ENCODE results near the gene PIP5K1B. TPM values are rescaled to one million over a fixed set of nuclear protein-coding genes. Genes with fewer than 3 reads are reported as not detected.

Gene PIP5K1B
- total and polyA plus RNA-seq, 2 experiments from 2014 or later = 1.3 to 2.8 TPM

DNA sequence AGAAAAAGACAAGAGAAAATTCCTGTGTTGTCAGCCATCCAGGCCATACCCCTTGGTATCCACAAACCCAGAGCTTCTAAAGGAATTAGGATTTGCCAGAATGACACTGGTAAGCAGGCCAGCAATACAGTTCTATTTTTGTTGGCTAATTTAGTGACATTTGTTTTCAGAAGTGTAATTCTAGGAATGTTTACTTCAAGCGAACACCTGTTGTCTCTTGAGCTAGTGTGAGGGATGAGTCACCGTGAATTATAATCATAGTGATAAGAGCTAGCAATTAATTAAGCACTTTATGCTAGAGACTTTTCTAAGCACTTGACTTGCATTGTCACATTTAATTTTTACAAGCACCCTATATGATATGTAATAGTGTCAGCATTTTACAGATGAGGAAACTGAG, 209.7 kb downstream of the PIP5K1B start:
- H2AFZ ChIP-seq = no peak overlapping the region
- H3K27ac Mint-ChIP-seq = no peak overlapping the region
- no peaks in the 10 kb centered on the region for H3F3A ChIP-seq (replicated peaks; ENCODE audit: low read depth)
- peaks cover 4% of the 10 kb centered on the region for H3K4me1 Mint-ChIP-seq
- no peak overlapping the region for H3K4me3 Mint-ChIP-seq
- no peak overlapping the region for H3K4me3 ChIP-seq
- no peaks in the 10 kb centered on the region; the same call in 2 of the 3 replicates for H3K36me3 Mint-ChIP-seq (ENCODE audit: low read depth)
- H3K27me3 ChIP-seq (ENCODE audit: insufficient read depth) = no peaks in the 10 kb centered on the region
- no peak for DNase-seq (ENCODE audit: low spot score)
- TF ChIP-seq, protein P1, sequence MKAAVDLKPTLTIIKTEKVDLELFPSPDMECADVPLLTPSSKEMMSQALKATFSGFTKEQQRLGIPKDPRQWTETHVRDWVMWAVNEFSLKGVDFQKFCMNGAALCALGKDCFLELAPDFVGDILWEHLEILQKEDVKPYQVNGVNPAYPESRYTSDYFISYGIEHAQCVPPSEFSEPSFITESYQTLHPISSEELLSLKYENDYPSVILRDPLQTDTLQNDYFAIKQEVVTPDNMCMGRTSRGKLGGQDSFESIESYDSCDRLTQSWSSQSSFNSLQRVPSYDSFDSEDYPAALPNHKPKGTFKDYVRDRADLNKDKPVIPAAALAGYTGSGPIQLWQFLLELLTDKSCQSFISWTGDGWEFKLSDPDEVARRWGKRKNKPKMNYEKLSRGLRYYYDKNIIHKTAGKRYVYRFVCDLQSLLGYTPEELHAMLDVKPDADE (IDR thresholded peaks at IDR 0.05) = no peak
- TF ChIP-seq, protein P2, sequence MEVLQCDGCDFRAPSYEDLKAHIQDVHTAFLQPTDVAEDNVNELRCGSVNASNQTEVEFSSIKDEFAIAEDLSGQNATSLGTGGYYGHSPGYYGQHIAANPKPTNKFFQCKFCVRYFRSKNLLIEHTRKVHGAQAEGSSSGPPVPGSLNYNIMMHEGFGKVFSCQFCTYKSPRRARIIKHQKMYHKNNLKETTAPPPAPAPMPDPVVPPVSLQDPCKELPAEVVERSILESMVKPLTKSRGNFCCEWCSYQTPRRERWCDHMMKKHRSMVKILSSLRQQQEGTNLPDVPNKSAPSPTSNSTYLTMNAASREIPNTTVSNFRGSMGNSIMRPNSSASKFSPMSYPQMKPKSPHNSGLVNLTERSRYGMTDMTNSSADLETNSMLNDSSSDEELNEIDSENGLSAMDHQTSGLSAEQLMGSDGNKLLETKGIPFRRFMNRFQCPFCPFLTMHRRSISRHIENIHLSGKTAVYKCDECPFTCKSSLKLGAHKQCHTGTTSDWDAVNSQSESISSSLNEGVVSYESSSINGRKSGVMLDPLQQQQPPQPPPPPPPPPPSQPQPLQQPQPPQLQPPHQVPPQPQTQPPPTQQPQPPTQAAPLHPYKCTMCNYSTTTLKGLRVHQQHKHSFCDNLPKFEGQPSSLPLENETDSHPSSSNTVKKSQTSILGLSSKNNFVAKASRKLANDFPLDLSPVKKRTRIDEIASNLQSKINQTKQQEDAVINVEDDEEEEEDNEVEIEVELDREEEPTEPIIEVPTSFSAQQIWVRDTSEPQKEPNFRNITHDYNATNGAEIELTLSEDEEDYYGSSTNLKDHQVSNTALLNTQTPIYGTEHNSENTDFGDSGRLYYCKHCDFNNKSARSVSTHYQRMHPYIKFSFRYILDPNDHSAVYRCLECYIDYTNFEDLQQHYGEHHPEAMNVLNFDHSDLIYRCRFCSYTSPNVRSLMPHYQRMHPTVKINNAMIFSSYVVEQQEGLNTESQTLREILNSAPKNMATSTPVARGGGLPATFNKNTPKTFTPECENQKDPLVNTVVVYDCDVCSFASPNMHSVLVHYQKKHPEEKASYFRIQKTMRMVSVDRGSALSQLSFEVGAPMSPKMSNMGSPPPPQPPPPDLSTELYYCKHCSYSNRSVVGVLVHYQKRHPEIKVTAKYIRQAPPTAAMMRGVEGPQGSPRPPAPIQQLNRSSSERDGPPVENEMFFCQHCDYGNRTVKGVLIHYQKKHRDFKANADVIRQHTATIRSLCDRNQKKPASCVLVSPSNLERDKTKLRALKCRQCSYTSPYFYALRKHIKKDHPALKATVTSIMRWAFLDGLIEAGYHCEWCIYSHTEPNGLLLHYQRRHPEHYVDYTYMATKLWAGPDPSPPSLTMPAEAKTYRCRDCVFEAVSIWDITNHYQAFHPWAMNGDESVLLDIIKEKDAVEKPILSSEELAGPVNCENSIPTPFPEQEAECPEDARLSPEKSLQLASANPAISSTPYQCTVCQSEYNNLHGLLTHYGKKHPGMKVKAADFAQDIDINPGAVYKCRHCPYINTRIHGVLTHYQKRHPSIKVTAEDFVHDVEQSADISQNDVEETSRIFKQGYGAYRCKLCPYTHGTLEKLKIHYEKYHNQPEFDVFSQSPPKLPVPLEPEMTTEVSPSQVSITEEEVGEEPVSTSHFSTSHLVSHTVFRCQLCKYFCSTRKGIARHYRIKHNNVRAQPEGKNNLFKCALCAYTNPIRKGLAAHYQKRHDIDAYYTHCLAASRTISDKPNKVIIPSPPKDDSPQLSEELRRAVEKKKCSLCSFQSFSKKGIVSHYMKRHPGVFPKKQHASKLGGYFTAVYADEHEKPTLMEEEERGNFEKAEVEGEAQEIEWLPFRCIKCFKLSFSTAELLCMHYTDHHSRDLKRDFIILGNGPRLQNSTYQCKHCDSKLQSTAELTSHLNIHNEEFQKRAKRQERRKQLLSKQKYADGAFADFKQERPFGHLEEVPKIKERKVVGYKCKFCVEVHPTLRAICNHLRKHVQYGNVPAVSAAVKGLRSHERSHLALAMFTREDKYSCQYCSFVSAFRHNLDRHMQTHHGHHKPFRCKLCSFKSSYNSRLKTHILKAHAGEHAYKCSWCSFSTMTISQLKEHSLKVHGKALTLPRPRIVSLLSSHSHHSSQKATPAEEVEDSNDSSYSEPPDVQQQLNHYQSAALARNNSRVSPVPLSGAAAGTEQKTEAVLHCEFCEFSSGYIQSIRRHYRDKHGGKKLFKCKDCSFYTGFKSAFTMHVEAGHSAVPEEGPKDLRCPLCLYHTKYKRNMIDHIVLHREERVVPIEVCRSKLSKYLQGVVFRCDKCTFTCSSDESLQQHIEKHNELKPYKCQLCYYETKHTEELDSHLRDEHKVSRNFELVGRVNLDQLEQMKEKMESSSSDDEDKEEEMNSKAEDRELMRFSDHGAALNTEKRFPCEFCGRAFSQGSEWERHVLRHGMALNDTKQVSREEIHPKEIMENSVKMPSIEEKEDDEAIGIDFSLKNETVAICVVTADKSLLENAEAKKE (CRISPR knock-in tag; IDR thresholded peaks at IDR 0.05) = no peak
- no peak for TF ChIP-seq ZNF331 (CRISPR knock-in tag; IDR thresholded peaks at IDR 0.05; ENCODE audit: low read depth)
- no peak for TF ChIP-seq STAT1 (IDR thresholded peaks at IDR 0.05; ENCODE audit: unreplicated experiment)
- no peaks in the 10 kb centered on the region for H3K79me2 ChIP-seq (replicated peaks; ENCODE audit: insufficient read depth)
- H3K9me2 ChIP-seq (ENCODE audit: insufficient read depth) = peaks cover 4% of the 10 kb centered on the region; the same call in 1 of the 2 replicates
- peaks cover 7% of the 10 kb centered on the region; the same call in 1 of the 2 replicates for H3K4me1 ChIP-seq (ENCODE audit: insufficient read depth)
- ATAC-seq = no peak
- no peaks in the 10 kb centered on the region for H3K27me3 Mint-ChIP-seq (ENCODE audit: insufficient read depth, low read depth, poor library complexity)
- H3K27ac ChIP-seq (ENCODE audit: low read depth) = no peak overlapping the region
- no peaks in the 10 kb centered on the region for H3K9me3 Mint-ChIP-seq
- no peak overlapping the region for H3K4me2 ChIP-seq
- no peaks in the 10 kb centered on the region; the same call in 1 of the 2 replicates for H3K36me3 ChIP-seq (ENCODE audit: insufficient read depth)
- H4K20me1 ChIP-seq (replicated peaks; ENCODE audit: insufficient read depth) = no peaks in the 10 kb centered on the region

DNA sequence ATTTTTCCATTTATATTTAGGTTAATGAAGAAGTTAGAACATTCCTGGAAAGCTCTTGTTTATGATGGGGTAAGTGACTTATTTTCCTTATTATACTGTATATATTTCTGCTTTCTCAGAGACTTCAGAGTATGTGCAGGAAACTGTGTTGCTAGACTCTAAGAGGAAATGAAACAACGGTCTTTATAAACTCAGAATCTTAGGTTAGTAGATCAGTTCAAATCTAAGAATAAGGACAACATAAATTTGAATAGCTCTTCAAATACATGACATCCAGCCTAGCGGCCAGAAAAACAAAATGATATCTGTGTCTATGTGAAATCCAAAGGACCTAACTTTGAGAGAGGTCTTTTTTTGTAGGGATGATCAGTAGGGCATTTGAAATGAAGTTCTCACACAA, 214.6 kb downstream of the PIP5K1B start:
- Mint-ChIP-seq H3K4me3 (no peak overlapping the region), H3K9me3 (no peaks in the 10 kb centered on the region), H3K27ac (no peak overlapping the region), H3K36me3 (ENCODE audit: low read depth) (peaks cover 4% of the 10 kb centered on the region; the same call in 1 of the 3 replicates), H3K4me1 (peaks cover 8% of the 10 kb centered on the region; the same call in 2 of the 3 replicates), H3K27me3 (ENCODE audit: insufficient read depth, low read depth, poor library complexity) (peaks cover 2% of the 10 kb centered on the region)
- DNase-seq (ENCODE audit: low spot score) (no peak), ATAC-seq (no peak)
- H3K27me3 ChIP-seq (ENCODE audit: insufficient read depth) = no peaks in the 10 kb centered on the region
- H3K4me2 ChIP-seq = no peak overlapping the region
- no peak overlapping the region for H3K4me3 ChIP-seq
- H3K4me1 ChIP-seq (ENCODE audit: insufficient read depth) = peaks cover 3% of the 10 kb centered on the region; the same call in 1 of the 2 replicates
- no peaks in the 10 kb centered on the region; the same call in 1 of the 2 replicates for H3K36me3 ChIP-seq (ENCODE audit: insufficient read depth)
- H3K9me2 ChIP-seq (ENCODE audit: insufficient read depth) = peaks cover 4% of the 10 kb centered on the region; the same call in 1 of the 2 replicates
- H3F3A ChIP-seq (replicated peaks; ENCODE audit: low read depth) = no peaks in the 10 kb centered on the region
- H2AFZ ChIP-seq = no peak overlapping the region
- no peaks in the 10 kb centered on the region for H3K79me2 ChIP-seq (replicated peaks; ENCODE audit: insufficient read depth)
- no peak overlapping the region for H3K27ac ChIP-seq (ENCODE audit: low read depth)
- H4K20me1 ChIP-seq (replicated peaks; ENCODE audit: insufficient read depth) = no peaks in the 10 kb centered on the region
- no peak for TF ChIP-seq EZH2 (IDR thresholded peaks at IDR 0.05; ENCODE audit: low read depth, unreplicated experiment)
- no peak for TF ChIP-seq STAT1 (IDR thresholded peaks at IDR 0.05; ENCODE audit: unreplicated experiment)
- no peak for TF ChIP-seq NANOG (IDR thresholded peaks at IDR 0.05; ENCODE audit: borderline replicate concordance)
- no peak for TF ChIP-seq ZNF114 (CRISPR knock-in tag; IDR thresholded peaks at IDR 0.05)
- no peak for TF ChIP-seq EZH2phosphoT487 (IDR thresholded peaks at IDR 0.05; ENCODE audit: unreplicated experiment)
- TF ChIP-seq, protein P3, sequence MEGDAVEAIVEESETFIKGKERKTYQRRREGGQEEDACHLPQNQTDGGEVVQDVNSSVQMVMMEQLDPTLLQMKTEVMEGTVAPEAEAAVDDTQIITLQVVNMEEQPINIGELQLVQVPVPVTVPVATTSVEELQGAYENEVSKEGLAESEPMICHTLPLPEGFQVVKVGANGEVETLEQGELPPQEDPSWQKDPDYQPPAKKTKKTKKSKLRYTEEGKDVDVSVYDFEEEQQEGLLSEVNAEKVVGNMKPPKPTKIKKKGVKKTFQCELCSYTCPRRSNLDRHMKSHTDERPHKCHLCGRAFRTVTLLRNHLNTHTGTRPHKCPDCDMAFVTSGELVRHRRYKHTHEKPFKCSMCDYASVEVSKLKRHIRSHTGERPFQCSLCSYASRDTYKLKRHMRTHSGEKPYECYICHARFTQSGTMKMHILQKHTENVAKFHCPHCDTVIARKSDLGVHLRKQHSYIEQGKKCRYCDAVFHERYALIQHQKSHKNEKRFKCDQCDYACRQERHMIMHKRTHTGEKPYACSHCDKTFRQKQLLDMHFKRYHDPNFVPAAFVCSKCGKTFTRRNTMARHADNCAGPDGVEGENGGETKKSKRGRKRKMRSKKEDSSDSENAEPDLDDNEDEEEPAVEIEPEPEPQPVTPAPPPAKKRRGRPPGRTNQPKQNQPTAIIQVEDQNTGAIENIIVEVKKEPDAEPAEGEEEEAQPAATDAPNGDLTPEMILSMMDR (conservative IDR thresholded peaks at IDR 0.05; ENCODE audit: low read depth in 2 of 2) = no peak
- no peak for TF ChIP-seq CREB1 (CRISPR knock-in tag; IDR thresholded peaks at IDR 0.05; ENCODE audit: low read depth)
- no peak for TF ChIP-seq JUNB (IDR thresholded peaks at IDR 0.05; ENCODE audit: unreplicated experiment)
- TF ChIP-seq, protein P1 (IDR thresholded peaks at IDR 0.05) = no peak
- no peak for TF ChIP-seq POLR2AphosphoS5 (IDR thresholded peaks at IDR 0.05; ENCODE audit: low read depth)

All from GM23338 (cell line).